ENCODE measurements around the gene STK24. TPM values are rescaled to one million over a fixed set of nuclear protein-coding genes. Genes with fewer than 3 reads are reported as not detected.

The STK24 gene
- total RNA-seq, 1 donor from 2014 or later = 190 TPM

DNA sequence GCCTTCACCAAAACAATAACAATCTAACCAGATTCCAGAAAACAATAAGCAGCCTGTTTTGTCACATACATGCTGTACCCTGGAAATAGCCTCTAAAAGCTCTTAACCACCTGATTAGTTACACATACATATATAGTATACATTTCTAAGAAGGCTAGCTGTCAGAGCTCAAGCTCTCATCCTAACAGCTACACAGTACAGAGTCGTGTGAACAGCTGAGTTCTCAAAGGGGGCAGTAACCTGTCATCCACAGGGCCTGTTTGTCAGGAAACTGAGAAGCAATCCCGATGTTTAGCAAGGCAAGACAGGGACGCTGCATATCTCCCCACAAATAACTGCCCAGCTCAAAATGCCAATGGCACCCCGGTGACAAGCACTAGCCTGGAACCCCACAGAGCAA, 56.9 kb downstream of the STK24 start:
- Histone ChIP-seq H3K27me3 (ENCODE audit: control insufficient read depth, insufficient read depth, low read length) (no peaks in the 10 kb centered on the region), H3K36me3 (ENCODE audit: control insufficient read depth, insufficient read depth, low read length) (no peaks in the 10 kb centered on the region), H3K4me3 (ENCODE audit: low read depth, low read length) (no peak overlapping the region)
- TF ChIP-seq CTCF (IDR thresholded peaks at IDR 0.05; ENCODE audit: insufficient read depth, low read length, poor library complexity, severe bottlenecking) = no peak
- no peak for DNase-seq (ENCODE audit: low read depth)

DNA sequence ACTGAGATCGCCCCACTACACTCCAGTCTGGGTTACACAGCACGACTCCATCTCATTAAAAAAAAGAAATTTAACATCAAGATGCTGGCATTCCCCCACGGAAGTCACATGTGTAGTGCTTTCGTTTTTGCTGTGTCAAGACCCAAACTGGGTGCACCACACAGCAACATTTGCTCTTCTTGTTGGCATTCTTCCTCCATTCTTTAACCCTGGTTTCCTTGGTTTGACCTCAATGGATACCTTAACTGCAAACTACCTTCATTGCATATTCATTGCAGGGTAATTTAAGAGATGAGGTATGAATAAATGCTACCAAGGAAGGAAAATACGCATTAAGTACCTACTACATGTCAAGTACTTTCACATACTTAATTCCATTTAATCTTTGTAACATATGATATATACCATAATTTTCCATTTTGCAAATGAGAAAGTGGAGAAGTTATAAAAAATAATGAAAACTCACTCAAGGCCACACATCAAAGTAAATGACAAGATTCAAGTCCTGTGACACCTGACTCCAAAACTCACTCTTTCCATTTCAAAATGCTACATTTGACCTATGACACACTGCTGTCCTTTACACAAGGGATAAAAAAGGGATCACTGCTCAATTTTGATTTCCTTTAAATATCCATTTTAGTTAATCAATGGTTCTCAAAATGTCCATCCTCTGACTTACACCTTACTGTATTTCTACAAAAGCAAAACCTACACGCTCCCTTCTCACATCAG, 59.2 kb downstream of the STK24 start:
- H3K27me3 ChIP-seq (ENCODE audit: control insufficient read depth, insufficient read depth, low read length) = no peaks in the 10 kb centered on the region
- no peak for TF ChIP-seq CTCF (IDR thresholded peaks at IDR 0.05; ENCODE audit: insufficient read depth, low read length, poor library complexity, severe bottlenecking)
- DNase-seq (ENCODE audit: low read depth) = no peak
- no peak overlapping the region for H3K4me3 ChIP-seq (ENCODE audit: low read depth, low read length)
- no peaks in the 10 kb centered on the region for H3K36me3 ChIP-seq (ENCODE audit: control insufficient read depth, insufficient read depth, low read length)

DNA sequence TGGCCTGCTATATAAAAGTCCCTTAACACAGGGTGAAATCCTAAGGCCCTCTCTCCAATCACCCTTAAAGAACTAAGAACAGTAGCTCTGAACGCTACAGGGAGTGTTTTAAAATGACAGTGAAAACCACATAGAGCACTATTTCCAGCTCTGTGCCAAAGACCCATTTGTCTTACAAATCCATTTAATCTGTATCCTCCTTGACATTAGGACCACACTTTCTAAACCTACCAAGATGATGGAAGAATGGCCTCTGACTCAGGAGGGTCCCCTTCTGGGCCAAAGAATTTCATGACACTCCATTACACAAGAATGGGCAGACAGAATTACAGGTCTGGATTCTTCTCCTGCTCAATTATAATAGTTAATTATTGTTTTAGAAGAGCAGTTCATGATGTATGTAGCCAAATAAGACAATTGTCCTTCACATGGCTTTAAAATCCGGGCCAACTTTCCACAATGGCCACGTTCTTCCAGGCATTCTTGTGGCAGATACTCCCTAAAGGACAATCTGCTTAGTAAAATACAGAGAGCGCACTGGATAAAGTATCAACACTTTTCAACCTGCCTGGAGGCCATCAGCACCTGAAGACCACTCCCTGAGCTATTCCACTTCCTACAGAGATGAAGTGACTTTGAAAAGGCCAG, 61.0 kb downstream of the STK24 start:
- Histone ChIP-seq H3K4me3 (ENCODE audit: low read depth, low read length) (no peak overlapping the region), H3K36me3 (ENCODE audit: control insufficient read depth, insufficient read depth, low read length) (no peaks in the 10 kb centered on the region), H3K27me3 (ENCODE audit: control insufficient read depth, insufficient read depth, low read length) (no peaks in the 10 kb centered on the region)
- DNase-seq (ENCODE audit: low read depth) = no peak
- no peak for TF ChIP-seq CTCF (IDR thresholded peaks at IDR 0.05; ENCODE audit: insufficient read depth, low read length, poor library complexity, severe bottlenecking)

GRCh38 chr13:98514288-98514687, 62.6 kb downstream of the STK24 start:
- Histone ChIP-seq H3K27me3 (ENCODE audit: control insufficient read depth, insufficient read depth, low read length) (no peaks in the 10 kb centered on the region), H3K4me3 (ENCODE audit: low read depth, low read length) (no peak overlapping the region), H3K36me3 (ENCODE audit: control insufficient read depth, insufficient read depth, low read length) (no peaks in the 10 kb centered on the region)
- TF ChIP-seq CTCF (IDR thresholded peaks at IDR 0.05; ENCODE audit: insufficient read depth, low read length, poor library complexity, severe bottlenecking) = no peak
- no peak for DNase-seq (ENCODE audit: low read depth)

GRCh38 chr13:98513837-98514236, 63.1 kb downstream of the STK24 start:
- no peak for DNase-seq (ENCODE audit: low read depth)
- no peak for TF ChIP-seq CTCF (IDR thresholded peaks at IDR 0.05; ENCODE audit: insufficient read depth, low read length, poor library complexity, severe bottlenecking)
- no peaks in the 10 kb centered on the region for H3K36me3 ChIP-seq (ENCODE audit: control insufficient read depth, insufficient read depth, low read length)
- no peak overlapping the region for H3K4me3 ChIP-seq (ENCODE audit: low read depth, low read length)
- H3K27me3 ChIP-seq (ENCODE audit: control insufficient read depth, insufficient read depth, low read length) = no peaks in the 10 kb centered on the region

Measured in kidney epithelial cell (primary cell).